Type B pancreatic cell (in vitro differentiated cells): Measurements from ENCODE around the gene XYLT2. TPM values are rescaled to one million over a fixed set of nuclear protein-coding genes. Genes with fewer than 3 reads are reported as not detected.

Source experiments
- DNase-seq: peaks from one replicate; pipeline ENCODE4 v3.0.0; 2021; ENCODE audit warnings: mixed read lengths; ENCODE audit not compliant: unreplicated experiment; ENCODE audit errors: extremely low spot score
- H3K27ac Mint-ChIP-seq: 2 replicates; pipeline ENCODE4 v1.8.0; 2021; ENCODE audit warnings: mild to moderate bottlenecking, mixed read lengths
- H3K27me3 Mint-ChIP-seq: 2 replicates; pipeline ENCODE4 v1.8.0; 2021; ENCODE audit warnings: mixed read lengths
- H3K36me3 Mint-ChIP-seq: 2 replicates; pipeline ENCODE4 v1.8.0; 2021; ENCODE audit warnings: mixed read lengths
- H3K4me1 Mint-ChIP-seq: one replicate; pipeline ENCODE4 v1.8.0; 2021; ENCODE audit warnings: mixed read lengths; ENCODE audit not compliant: unreplicated experiment
- H3K4me3 Mint-ChIP-seq: 2 replicates; pipeline ENCODE4 v1.8.0; 2021; ENCODE audit warnings: mild to moderate bottlenecking, mixed read lengths
- H3K9me3 Mint-ChIP-seq: 2 replicates; pipeline ENCODE4 v1.8.0; 2021; ENCODE audit warnings: mixed read lengths
- total RNA-seq: library from RNA; stranded (reverse); gene quantifications from 2 replicates; pipeline ENCODE4 v1.2.1, GENCODE V29; 2021; ENCODE audit warnings: low replicate concordance
- TF ChIP-seq, protein P1 (sequence below): fragments of 200-600 bp; sonication (generic); conservative IDR thresholded peaks from 2 replicates; pipeline ENCODE4 v1.5.0; 2021; ENCODE audit warnings: antibody characterized with exemption, mild to moderate bottlenecking

XYLT2 gene
- total RNA-seq, 1 donor from 2014 or later, result 38.8 TPM

DNA sequence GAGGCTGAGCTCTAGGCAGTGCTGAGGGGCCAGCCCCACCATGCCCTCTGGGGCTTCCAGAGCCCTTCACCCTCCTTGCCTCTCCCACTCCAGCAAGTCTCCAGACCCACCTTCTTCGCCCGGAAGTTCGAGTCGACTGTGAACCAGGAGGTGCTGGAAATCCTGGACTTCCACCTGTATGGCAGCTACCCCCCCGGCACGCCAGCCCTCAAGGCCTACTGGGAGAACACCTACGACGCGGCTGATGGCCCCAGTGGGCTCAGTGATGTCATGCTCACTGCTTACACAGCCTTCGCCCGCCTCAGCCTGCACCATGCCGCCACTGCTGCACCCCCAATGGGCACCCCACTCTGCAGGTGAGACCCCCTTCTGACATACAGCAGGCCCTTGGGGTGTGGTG is 10.5 kb downstream of the XYLT2 start:
- Mint-ChIP-seq H3K27me3 (no peaks in the 10 kb centered on the region), H3K27ac (no peak overlapping the region), H3K9me3 (no peaks in the 10 kb centered on the region), H3K4me3 (no peak overlapping the region), H3K4me1 (no peaks in the 10 kb centered on the region), H3K36me3 (peaks cover 12% of the 10 kb centered on the region)
- TF ChIP-seq, protein P1, sequence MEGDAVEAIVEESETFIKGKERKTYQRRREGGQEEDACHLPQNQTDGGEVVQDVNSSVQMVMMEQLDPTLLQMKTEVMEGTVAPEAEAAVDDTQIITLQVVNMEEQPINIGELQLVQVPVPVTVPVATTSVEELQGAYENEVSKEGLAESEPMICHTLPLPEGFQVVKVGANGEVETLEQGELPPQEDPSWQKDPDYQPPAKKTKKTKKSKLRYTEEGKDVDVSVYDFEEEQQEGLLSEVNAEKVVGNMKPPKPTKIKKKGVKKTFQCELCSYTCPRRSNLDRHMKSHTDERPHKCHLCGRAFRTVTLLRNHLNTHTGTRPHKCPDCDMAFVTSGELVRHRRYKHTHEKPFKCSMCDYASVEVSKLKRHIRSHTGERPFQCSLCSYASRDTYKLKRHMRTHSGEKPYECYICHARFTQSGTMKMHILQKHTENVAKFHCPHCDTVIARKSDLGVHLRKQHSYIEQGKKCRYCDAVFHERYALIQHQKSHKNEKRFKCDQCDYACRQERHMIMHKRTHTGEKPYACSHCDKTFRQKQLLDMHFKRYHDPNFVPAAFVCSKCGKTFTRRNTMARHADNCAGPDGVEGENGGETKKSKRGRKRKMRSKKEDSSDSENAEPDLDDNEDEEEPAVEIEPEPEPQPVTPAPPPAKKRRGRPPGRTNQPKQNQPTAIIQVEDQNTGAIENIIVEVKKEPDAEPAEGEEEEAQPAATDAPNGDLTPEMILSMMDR, result no peak
- DNase-seq, result no peak

DNA sequence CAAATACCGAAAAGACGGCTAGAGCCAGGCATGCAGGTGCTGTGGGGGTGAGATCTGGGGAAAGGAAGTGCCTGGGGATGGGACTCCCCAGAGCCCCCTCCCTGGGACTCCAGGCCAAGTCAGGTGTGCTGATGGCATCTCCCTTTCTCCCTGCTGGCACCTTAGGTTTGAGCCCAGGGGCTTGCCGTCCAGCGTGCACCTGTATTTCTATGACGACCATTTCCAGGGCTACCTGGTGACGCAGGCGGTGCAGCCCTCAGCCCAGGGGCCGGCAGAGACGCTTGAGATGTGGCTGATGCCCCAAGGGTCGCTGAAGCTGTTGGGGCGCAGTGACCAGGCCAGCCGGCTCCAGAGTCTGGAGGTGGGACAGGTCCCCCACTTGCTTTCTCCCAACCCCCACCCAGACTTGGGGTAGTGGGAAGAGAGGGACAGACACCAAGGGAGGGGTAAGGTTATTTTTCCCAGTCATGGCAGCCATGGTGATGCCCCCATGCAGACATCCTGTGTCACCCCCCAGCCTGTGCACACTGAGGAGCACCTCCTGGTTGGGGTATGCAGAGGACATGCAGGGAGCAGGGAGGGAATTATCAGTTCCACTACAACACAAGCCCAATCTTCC is 11.1 kb downstream of the XYLT2 start:
- no peaks in the 10 kb centered on the region for H3K9me3 Mint-ChIP-seq
- no peak for DNase-seq
- H3K36me3 Mint-ChIP-seq, result peaks cover 7% of the 10 kb centered on the region

DNA sequence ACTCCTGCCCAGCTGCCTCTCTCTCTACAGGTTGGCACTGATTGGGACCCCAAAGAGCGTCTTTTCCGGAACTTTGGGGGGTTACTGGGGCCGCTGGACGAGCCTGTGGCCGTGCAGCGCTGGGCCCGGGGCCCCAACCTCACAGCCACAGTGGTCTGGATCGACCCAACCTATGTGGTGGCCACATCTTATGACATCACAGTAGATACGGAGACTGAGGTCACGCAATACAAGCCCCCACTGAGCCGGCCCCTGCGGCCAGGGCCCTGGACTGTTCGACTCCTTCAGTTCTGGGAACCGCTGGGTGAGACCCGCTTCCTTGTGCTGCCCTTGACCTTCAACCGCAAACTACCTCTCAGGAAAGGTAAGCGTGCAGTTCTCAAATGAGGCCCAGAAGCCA is 12.3 kb downstream of the XYLT2 start:
- peaks cover 9% of the 10 kb centered on the region for H3K4me1 Mint-ChIP-seq
- TF ChIP-seq, protein P1, result no peak
- no peaks in the 10 kb centered on the region for H3K27me3 Mint-ChIP-seq
- DNase-seq, result no peak
- no peaks in the 10 kb centered on the region for H3K9me3 Mint-ChIP-seq
- peaks cover 5% of the 10 kb centered on the region for H3K36me3 Mint-ChIP-seq
- H3K4me3 Mint-ChIP-seq, result no peak overlapping the region
- no peak overlapping the region for H3K27ac Mint-ChIP-seq

More for the DNA sequence above, 11.1 kb downstream of the XYLT2 start:
- Mint-ChIP-seq H3K27ac (no peak overlapping the region), H3K4me1 (peaks cover 3% of the 10 kb centered on the region), H3K4me3 (no peak overlapping the region), H3K27me3 (no peaks in the 10 kb centered on the region)
- TF ChIP-seq, protein P1, result no peak

DNA sequence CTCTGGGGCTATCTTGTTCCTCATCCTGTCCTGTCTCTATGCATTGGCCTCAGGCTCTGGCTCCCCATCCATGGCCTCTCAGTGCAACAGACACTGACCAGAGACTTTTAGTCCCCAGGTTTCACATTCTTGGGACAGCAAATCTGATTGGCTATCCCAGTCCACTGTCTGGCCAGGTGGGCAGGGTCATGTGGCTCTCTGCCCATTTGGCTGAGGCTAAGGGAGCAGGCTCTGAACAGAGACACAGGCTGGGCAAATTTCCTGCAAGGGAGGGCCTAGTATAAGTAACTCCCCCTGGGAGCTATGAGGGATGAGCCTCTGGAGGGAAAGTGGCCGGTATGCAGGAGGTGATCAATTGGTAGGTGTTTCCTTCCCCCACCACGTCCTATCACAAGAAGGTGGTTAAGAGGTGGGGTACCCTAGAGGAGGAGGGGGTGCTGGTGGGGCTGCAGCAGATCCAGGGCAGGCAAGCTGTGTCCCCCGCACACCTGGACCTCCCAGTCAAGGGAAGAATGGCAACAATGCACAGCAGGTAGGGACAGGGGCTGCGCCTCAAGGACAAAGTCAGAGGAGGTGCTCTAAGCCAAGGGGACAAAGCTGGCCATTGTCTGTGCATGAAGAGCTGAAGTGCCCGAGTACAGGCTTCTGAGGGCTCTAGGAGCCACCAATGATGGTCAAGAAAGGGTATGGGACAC is 13.2 kb downstream of the XYLT2 start:
- TF ChIP-seq, protein P1, result no peak
- H3K27ac Mint-ChIP-seq, result no peak overlapping the region
- no peaks in the 10 kb centered on the region for H3K27me3 Mint-ChIP-seq
- H3K4me3 Mint-ChIP-seq, result no peak overlapping the region
- H3K4me1 Mint-ChIP-seq, result peaks cover 16% of the 10 kb centered on the region
- peaks cover 3% of the 10 kb centered on the region for H3K36me3 Mint-ChIP-seq
- H3K9me3 Mint-ChIP-seq, result no peaks in the 10 kb centered on the region
- no peak for DNase-seq

DNA sequence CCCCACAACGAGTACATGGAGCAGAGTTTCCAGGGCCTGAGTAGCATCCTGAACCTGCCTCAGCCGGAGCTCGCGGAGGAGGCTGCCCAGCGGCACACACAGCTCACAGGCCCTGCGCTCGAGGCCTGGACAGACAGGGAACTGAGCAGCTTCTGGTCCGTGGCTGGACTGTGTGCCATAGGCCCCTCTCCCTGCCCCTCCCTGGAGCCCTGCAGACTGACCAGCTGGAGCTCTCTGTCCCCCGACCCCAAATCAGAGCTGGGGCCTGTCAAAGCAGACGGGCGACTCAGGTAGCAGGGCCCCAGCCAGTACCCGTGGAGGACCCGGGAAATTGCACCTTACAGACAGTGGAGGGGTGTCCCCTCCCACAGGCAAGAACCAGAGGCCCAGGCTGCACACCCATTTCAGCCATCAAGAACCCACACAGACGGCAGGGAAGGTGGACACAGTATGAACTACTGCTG is 14.1 kb downstream of the XYLT2 start:
- no peak for DNase-seq
- no peaks in the 10 kb centered on the region for H3K9me3 Mint-ChIP-seq
- TF ChIP-seq, protein P1, result no peak
- H3K4me1 Mint-ChIP-seq, result peaks cover 23% of the 10 kb centered on the region
- no peak overlapping the region for H3K27ac Mint-ChIP-seq
- H3K27me3 Mint-ChIP-seq, result no peaks in the 10 kb centered on the region
- no peaks in the 10 kb centered on the region for H3K36me3 Mint-ChIP-seq
- no peak overlapping the region for H3K4me3 Mint-ChIP-seq
